ENCODE results near the gene CD248. TPM values are rescaled to one million over a fixed set of nuclear protein-coding genes. Genes with fewer than 3 reads are reported as not detected.

CD248 gene
- polyA plus RNA-seq, 6 donors from 2014 or later = 0.09 to 0.39 (median 0.24) TPM; not detected in 1

- no peak overlapping the region for H3K4me3 Mint-ChIP-seq
- ATAC-seq (ENCODE audit: low read depth in 2 of 2) = no peak
- peaks cover 0 to 17% (median 8%) of the 10 kb centered on the region in 3 donors for H3K27me3 Mint-ChIP-seq
- DNase-seq = no peak
- H3K9me3 Mint-ChIP-seq = no peaks in the 10 kb centered on the region
- H3K27ac Mint-ChIP-seq = peak overlapping the region in 1 of 6 donors; percentile 76
- H3K36me3 Mint-ChIP-seq = peaks cover 7 to 32% of the 10 kb centered on the region in 2 donors
- H3K4me1 Mint-ChIP-seq = peaks cover 21 to 38% (median 31%) of the 10 kb centered on the region in 3 donors
Measured at GRCh38 chr11:66338276-66339161, 21.7 kb upstream of the CD248 start.

- Mint-ChIP-seq H3K9me3 (no peaks in the 10 kb centered on the region), H3K27me3 (peaks cover 0 to 17% (median 8%) of the 10 kb centered on the region in 3 donors), H3K4me3 (peak overlapping the region in 1 of 8 donors; percentile 33), H3K27ac (peak overlapping the region in 1 of 6 donors; percentile 56), H3K4me1 (peaks cover 13 to 28% (median 20%) of the 10 kb centered on the region in 3 donors), H3K36me3 (peaks cover 0 to 23% of the 10 kb centered on the region in 2 donors)
- ATAC-seq (ENCODE audit: low read depth in 2 of 2) = no peak
- no peak for DNase-seq
Measured at GRCh38 chr11:66337103-66337899, 20.5 kb upstream of the CD248 start.

DNA sequence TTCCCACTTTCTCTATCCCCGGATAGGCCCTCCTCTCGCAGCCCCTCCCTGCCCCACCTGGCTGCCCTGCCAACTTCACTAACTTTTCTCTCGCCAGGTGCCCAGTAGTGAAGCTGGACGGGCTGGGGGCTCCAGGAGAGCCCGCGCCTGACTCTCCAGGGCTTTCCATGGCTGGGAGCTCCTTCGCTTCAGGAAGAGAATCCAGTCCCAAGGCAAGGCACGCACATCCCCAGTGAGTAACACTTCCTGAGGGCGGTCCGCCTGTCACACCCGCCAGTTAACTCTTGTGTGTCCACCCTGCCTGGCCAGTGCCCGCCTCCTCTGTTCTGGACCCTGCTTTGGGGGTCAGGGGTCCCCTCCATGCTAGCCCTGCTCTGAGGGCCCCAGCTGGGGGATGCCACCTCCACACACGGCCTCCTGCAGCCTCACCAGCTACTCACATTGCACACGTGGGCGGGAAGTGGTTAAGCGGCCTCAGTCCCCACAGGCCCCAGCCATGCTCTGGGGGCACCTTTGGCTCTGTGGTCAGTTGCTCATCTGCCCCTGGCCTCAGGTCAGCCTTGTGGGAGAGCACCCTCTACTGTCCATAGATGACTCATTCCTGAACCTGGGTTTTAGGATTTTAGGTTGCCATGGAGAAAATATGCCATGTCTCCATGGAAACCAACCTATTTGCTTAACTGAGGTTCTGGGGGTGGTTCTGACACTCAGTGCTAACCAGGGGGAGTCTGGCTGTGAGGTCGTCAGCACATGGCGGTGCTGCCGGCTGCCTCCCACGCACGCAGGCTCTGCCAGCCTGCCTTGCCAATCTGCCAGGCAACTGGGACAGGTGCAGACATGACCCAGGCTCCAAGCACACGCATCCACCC lies 19.6 kb upstream of the CD248 start, which contains the start of gene RIN1:
RIN1 (minus strand) TSS at position 201 of the 869 bp plus-strand sequence; CDS start at position 169, 32 bp downstream.
- DNase-seq = no peak
- ATAC-seq (ENCODE audit: low read depth in 2 of 2) = peak; percentile 40 to 61
- Mint-ChIP-seq H3K36me3 (peaks cover 0 to 15% of the 10 kb centered on the region in 2 donors), H3K9me3 (no peaks in the 10 kb centered on the region), H3K4me3 (peak within 1 kb of the TSS; percentile 29 to 85 (median 68)), H3K27me3 (peaks cover 0 to 17% (median 8%) of the 10 kb centered on the region in 3 donors), H3K4me1 (peaks cover 9 to 21% (median 20%) of the 10 kb centered on the region in 3 donors), H3K27ac (peak within 1 kb of the TSS in 2 of 6 donors; percentile 24 to 73)

GRCh38 chr11:66335531-66336233 lies 18.8 kb upstream of the CD248 start:
- Mint-ChIP-seq H3K4me3 (peak overlapping the region in 6 of 8 donors; percentile 29 to 85 (median 68)), H3K9me3 (no peaks in the 10 kb centered on the region), H3K36me3 (peaks cover 0 to 8% of the 10 kb centered on the region in 2 donors), H3K27me3 (peaks cover 0 to 17% (median 8%) of the 10 kb centered on the region in 3 donors), H3K4me1 (peaks cover 9 to 20% (median 18%) of the 10 kb centered on the region in 3 donors), H3K27ac (no peak overlapping the region)
- ATAC-seq (ENCODE audit: low read depth in 2 of 2) (peak; percentile 36 to 39), DNase-seq (no peak)

DNA sequence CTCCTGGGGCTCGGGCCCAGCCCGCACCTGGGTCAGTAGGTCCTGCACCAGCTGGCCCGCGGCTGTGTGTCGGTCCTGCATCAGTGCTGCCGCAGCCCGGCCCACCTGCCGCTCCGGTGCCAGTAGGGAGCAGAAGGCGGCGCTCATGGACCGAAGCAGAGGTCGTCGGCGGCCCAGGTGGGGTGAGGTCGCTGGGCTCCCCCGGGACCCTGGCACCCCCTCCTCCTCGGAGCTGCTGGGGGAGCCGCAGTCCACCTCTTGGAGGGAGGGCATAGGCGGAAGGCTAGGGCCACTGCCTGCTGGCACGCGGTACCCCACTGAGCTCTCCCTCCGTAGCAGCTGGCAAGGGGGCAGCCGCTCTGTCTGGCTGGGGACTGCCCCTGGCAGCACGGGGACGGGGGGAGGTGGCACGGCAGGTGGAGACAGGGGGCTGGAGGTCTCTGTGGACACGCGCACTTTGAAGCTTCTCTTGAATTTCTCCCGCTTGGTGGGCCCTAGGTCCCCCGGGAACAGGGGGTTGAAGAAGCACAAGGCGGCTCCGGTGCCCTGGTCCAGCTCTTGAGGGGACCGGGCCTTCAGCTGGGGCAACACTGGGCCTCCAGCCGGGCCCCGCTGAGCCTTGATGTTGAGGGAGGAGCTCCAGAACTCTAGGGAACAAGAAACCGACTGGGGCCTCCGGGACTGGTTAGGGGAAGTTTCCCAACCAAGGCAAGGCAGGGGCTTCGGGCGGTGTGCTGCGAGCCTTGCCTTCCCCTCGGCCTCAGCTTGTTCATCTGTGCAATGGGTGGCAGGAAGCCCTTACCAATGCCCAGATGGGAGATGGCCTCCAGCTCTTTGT lies 18.0 kb upstream of the CD248 start:
- Mint-ChIP-seq H3K27ac (no peak overlapping the region), H3K4me1 (peaks cover 9 to 20% (median 18%) of the 10 kb centered on the region in 3 donors), H3K4me3 (peak overlapping the region in 5 of 8 donors; percentile 9 to 65 (median 45)), H3K27me3 (peaks cover 0 to 17% (median 8%) of the 10 kb centered on the region in 3 donors), H3K36me3 (peaks cover 0 to 8% of the 10 kb centered on the region in 2 donors), H3K9me3 (no peaks in the 10 kb centered on the region)
- DNase-seq = no peak
- ATAC-seq (ENCODE audit: low read depth in 2 of 2) = no peak

DNA sequence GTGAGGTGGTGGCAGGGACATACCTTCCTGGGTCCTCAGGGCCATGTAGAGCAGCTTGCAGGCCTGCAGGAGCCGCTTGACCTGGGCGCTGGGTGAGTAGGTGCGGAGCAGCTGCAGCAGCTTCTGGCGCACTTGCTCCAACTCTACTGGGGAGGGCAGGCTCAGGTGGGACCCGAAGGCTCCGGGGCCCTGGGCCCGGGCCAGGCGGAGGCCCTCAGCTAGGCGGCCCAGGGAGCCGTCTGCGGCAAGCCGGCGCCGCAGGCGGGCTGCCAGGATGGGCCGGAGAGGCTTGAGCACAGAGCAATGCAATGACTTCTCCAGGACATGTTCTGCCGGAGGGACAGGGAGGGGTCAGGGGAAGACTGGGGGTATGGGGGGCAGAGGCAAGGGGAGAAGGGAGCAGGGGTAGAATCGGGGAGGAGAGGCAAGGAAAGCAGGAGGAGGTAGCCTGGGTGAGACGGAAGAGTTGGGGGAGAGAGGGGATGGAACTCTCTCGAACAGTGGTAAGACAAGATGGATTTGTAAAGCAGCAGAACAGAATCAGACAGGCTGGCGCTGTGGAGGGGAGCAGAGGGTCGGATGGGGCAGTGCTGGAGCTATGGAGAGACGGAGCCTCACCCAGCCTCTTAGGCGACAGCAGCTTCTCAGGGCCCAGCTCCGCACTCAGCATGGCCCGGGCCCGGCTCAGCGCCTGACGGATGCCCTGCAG lies 17.2 kb upstream of the CD248 start:
- H3K9me3 Mint-ChIP-seq = no peaks in the 10 kb centered on the region
- no peak overlapping the region for H3K4me3 Mint-ChIP-seq
- no peak for ATAC-seq (ENCODE audit: low read depth in 2 of 2)
- H3K27ac Mint-ChIP-seq = no peak overlapping the region
- peaks cover 9 to 17% (median 16%) of the 10 kb centered on the region in 3 donors for H3K4me1 Mint-ChIP-seq
- DNase-seq = no peak
- H3K36me3 Mint-ChIP-seq = peaks cover 0 to 5% of the 10 kb centered on the region in 2 donors
- H3K27me3 Mint-ChIP-seq = peaks cover 0 to 17% (median 8%) of the 10 kb centered on the region in 3 donors

DNA sequence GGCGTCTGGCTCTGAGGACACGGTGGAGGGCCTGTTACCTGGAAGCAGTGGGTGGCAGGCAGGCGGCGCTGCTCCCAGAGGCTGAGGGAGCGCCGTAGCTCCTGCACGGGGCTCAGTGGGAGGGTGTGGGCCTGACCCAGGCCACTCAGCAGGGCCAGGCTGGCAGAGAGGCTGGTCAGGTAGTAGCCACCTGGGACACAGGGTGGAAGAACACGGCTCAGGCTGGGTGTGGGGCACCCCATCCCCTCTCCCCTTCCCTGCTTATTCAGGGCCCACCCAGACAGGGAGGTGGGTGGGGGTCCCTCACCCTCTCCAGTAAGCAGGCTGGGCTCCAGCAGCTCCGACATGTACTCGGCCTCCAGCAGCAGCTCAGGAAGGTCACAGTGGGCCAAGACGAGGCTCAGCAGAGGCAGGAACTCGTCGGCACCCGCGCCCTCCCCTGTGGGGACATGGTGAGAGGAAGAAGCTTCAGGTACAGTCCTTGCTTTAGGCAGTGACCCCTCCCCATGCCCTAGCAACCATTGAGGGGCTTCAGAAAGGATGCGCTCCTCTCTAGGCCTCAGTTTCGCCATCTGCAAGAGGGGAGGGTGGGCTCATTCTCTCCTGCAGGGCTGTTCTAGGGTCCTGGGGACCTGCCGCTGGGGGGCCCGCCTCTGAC lies 16.5 kb upstream of the CD248 start:
- no peaks in the 10 kb centered on the region for H3K9me3 Mint-ChIP-seq
- no peak overlapping the region for H3K27ac Mint-ChIP-seq
- peaks cover 0 to 17% (median 8%) of the 10 kb centered on the region in 3 donors for H3K27me3 Mint-ChIP-seq
- ATAC-seq (ENCODE audit: low read depth in 2 of 2) (no peak), DNase-seq (no peak)
- peaks cover 13 to 18% (median 17%) of the 10 kb centered on the region in 3 donors for H3K4me1 Mint-ChIP-seq
- H3K4me3 Mint-ChIP-seq = no peak overlapping the region
- no peaks in the 10 kb centered on the region for H3K36me3 Mint-ChIP-seq

DNA sequence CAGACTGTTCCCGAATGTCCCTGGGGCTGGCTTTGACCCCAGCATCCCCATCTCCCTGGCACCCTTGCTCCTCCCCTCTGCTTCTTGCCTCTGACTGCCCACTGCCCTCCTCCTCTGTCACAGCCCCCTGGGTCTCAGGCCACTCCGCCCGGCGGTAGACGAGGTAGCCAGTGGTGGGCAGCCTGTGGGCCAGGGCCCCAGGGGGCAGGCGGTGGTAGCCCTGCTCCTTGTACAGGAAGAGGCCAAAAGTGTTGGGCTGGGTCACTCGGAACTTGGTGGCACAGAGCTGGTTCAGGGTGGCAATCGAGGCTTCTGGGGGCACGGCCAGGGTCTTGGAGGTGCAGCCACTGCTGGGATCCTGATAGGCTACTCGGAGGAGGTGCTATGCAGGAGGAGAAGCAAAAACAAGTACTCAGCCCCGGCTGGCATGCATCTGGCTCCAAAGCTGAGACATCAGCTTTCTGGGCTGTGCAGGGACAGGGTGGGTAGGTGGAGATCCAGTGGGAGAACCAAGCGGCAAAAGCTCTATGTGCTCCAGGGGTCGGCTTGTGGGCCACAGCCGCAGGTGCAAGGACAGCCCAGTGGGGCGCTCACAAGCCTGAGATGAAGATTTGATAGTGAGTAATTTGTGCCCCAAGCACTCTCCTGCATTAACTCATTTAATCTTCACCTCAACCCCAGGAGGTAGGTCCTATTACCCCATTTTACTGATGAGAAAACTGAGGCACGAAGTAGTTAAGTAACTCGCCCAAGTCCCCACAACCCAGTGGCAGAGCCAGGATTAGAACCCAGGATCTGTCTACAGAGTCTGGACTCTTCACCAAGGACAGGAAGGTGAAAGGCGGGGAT lies 15.8 kb upstream of the CD248 start:
- Mint-ChIP-seq H3K36me3 (no peaks in the 10 kb centered on the region), H3K27ac (no peak overlapping the region), H3K9me3 (no peaks in the 10 kb centered on the region), H3K27me3 (peaks cover 0 to 19% (median 10%) of the 10 kb centered on the region in 3 donors), H3K4me3 (no peak overlapping the region), H3K4me1 (peaks cover 20 to 23% (median 22%) of the 10 kb centered on the region in 3 donors)
- no peak for ATAC-seq (ENCODE audit: low read depth in 2 of 2)
- DNase-seq = no peak

DNA sequence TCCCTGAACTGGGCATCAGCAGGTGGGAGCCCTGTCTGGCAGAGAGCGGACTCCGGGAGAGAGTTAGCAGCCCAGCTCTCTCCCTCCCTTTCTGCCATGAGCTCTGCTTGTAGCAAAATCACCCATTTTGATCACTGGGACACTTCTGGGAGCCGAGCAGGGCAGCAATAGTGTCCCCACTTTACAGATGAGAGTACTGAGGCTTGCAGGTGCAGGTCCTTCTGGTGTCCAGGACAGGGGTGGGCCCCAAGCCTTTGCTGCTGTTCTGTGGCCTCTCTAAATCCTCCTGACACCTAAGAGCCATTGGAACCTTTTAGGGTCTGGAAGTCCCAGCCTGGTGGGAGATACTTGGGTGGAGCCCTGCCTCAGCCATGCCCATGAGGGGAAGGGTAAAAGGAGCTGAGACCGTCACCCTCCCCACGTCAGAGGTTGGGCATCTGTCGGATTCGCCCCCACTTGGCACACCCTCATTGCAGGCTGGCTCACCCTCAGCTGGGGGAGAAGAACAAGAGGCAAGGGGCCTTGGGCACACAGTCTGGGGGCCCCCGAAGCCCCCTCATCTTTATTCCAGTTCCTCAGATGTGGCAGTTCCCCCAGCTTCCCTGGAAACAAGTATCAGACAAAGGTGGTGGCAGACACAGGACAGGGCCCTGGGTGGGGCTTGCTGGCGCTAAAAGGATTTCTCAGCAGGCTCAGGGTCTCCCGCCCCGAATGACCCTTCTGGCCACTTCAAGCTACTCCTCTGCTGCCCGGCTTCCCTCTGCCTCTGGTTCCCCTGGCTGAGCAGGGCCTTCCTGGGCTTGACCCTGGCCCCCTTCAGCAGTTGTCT lies 14.9 kb upstream of the CD248 start:
- ATAC-seq (ENCODE audit: low read depth in 2 of 2) (no peak), DNase-seq (no peak)
- Mint-ChIP-seq H3K9me3 (no peaks in the 10 kb centered on the region), H3K4me3 (no peak overlapping the region), H3K36me3 (no peaks in the 10 kb centered on the region), H3K27me3 (peaks cover 0 to 23% (median 16%) of the 10 kb centered on the region in 3 donors), H3K27ac (no peak overlapping the region), H3K4me1 (peaks cover 24 to 27% (median 24%) of the 10 kb centered on the region in 3 donors)
